Fibroblast of skin of scalp (primary cell): ENCODE measurements around the gene ADM5. TPM values are rescaled to one million over a fixed set of nuclear protein-coding genes. Genes with fewer than 3 reads are reported as not detected.
A peak's percentile ranks its signal among the peaks of the same experiment; 100 is the strongest.

Experiments
- DNase-seq: peaks from one replicate; pipeline ENCODE4 v3.0.0-alpha.2; 2013
- polyA plus RNA-seq, 2 experiments: library from polyadenylated mRNA; unstranded; fragments of 120-200 nt; gene quantifications; one replicate each; pipeline ENCODE4 v1.2.1, GENCODE V29; 2013; ENCODE audit not compliant: insufficient read length in 2 of 2

ADM5 gene, protein sequence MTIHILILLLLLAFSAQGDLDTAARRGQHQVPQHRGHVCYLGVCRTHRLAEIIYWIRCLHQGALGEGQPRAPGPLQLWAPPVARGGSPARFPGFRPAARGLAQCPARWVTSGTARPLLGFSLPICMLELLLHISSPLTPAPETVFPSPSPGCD
- polyA plus RNA-seq (2013, experiment 1 of 2; ENCODE audit: insufficient read length) = 0.48 TPM
- 0.48 TPM for polyA plus RNA-seq (2013, experiment 2 of 2; ENCODE audit: insufficient read length)

DNA sequence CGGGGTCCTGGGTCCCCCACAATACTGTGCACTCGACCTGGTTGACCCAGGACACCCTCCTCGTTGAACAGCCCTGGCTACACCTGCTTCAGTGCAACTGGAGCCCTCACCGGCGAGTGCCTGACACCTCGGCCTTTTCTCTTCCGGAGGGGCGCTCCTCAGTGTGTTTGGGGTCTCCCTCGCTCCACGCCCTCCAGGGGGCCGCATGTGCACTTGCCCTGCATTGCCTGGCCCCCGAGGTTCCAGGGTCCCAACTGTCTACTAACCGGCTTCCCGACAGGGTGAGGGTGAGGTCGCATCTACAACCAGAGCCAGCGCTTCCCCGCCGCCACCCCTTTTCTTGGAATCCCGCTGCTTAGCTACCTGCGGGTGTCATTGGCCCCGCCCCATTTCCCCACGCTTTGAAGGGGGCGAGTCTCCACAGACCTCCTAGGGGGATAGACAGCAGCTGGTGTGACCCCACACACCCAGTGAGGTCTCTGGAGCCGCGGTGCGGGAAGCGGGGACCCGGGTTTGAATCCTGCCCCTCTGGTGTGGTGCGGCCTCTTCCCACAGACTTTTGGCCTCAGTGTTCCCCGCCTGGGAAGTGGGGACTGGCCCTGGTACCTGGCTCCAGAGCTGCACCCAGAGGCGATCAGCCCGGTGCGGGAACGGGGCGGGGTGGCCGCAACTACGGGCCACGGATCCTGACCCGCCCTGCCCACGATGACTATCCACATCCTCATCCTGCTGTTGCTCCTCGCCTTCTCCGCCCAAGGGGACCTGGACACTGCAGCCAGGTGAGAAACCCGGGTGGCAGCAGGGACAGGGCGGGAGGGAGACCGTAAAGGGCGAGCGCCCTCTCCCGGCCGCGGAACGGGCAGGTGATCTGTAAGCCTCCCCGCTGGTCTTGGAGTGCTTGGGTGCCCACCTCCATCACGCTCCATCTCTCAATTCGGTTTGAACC lies at the start of gene ADM5:
TSS of gene ADM5 (plus strand) at position 462 of the 946 bp plus-strand sequence. CDS start at position 706, 244 bp downstream.
- DNase-seq = no peak

- DNase-seq = peak; percentile 100
These were observed 49.1 kb upstream of the ADM5 start, which contains the start of gene RRAS for GRCh38 chr19:49640113-49640898. TSS of gene RRAS (minus strand) at chr19:49640143. CDS start at chr19:49640098, 45 bp downstream.

DNA sequence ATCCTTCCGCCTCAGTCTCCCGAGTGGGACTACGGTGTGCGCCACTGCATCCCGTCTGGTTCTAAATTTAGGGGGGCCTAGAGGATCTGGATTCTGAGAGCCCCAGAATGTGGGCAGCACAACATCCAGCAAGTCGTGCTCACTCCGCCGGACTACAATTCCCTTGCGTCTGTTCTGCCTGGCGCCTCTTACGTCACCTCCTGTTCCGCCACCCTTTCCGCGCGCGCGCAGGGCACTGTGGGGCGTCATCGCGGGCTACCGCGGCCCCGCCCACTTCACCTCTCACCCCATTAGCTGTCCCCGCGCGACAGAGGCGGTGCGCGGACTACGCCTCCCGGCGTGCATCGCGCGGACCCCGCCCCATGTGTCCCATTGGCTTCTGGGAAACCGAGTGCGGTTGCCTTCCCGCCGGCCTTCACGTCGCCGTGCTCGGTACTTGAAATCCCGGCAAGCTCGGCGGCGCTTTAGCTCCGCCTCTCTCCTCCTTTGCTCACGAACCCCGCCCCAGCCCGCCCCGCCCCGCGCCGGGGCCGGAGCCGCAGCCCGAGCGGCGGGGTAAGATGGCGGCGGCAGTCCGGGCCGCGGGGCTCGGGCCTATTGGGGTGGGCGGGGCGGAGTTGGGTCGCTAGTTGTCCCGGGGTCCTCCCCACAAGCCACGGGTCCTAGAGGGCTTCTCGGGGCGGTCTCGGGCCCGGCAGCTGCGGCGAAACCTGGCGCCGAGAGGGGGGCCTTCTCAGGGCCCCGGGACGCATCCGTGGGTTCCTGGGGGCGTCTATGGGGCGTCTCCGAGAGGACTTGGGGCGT lies 47.5 kb upstream of the ADM5 start, which contains the start of gene SCAF1:
TSS of gene SCAF1 (plus strand) at position 522 of the 804 bp plus-strand sequence. CDS start 2,818 bp downstream, outside the sequence.
- peak; percentile 100 for DNase-seq

GRCh38 chr19:49642492-49643035 lies 46.8 kb upstream of the ADM5 start:
- peak; percentile 13 for DNase-seq

- no peak for DNase-seq
These were observed 45.9 kb upstream of the ADM5 start for GRCh38 chr19:49643466-49643865.

GRCh38 chr19:49645592-49645991 lies 43.8 kb upstream of the ADM5 start:
- DNase-seq = no peak

GRCh38 chr19:49645995-49646394 lies 43.4 kb upstream of the ADM5 start:
- no peak for DNase-seq

GRCh38 chr19:49646586-49646985 lies 42.8 kb upstream of the ADM5 start:
- DNase-seq = no peak

- DNase-seq = no peak
These were observed 38.2 kb upstream of the ADM5 start for GRCh38 chr19:49651029-49651819.

DNA sequence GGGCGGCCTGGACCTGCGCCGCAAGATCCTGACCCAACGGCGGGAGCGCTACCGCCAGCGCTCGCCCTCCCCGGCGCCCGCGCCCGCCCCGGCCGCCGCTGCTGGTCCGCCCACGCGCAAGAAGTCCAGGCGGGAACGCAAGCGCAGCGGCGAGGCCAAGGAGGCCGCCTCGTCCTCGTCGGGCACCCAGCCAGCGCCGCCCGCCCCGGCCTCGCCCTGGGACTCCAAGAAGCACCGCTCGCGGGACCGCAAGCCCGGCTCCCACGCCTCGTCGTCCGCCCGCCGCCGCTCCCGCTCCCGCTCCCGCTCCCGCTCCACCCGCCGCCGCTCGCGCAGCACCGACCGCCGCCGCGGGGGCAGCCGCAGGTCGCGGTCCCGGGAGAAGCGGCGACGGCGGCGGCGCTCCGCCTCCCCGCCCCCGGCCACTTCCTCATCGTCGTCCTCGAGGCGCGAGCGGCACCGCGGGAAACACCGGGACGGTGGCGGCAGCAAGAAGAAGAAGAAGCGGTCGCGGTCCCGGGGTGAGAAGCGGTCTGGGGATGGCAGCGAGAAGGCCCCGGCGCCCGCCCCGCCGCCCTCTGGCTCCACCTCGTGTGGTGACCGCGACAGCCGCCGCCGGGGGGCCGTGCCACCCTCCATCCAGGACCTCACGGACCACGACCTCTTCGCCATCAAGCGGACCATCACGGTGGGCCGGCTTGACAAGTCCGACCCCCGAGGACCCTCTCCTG lies 37.4 kb upstream of the ADM5 start:
- no peak for DNase-seq

DNA sequence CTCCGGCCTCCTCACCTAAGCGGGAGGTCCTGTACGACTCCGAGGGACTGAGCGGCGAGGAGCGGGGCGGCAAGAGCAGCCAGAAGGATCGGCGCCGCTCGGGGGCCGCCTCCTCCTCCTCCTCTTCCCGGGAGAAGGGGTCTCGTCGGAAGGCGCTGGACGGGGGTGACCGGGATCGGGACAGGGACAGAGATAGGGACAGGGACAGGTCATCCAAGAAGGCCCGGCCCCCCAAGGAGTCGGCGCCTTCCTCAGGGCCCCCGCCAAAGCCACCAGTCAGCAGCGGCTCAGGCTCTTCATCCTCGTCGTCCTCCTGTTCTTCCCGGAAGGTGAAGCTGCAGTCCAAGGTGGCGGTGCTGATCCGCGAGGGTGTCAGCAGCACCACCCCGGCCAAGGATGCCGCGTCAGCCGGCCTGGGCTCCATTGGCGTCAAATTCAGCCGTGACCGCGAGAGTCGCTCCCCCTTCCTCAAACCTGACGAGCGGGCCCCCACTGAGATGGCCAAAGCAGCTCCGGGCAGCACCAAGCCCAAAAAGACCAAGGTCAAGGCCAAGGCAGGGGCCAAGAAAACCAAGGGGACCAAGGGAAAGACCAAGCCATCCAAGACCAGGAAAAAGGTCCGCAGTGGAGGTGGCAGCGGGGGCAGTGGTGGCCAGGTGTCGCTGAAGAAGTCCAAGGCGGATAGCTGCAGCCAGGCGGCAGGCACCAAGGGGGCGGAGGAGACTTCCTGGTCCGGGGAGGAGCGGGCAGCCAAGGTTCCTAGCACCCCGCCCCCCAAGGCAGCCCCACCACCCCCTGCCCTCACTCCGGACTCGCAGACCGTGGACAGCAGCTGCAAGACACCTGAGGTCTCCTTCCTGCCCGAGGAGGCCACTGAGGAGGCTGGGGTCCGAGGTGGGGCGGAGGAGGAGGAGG lies 36.6 kb upstream of the ADM5 start:
- DNase-seq = no peak

DNA sequence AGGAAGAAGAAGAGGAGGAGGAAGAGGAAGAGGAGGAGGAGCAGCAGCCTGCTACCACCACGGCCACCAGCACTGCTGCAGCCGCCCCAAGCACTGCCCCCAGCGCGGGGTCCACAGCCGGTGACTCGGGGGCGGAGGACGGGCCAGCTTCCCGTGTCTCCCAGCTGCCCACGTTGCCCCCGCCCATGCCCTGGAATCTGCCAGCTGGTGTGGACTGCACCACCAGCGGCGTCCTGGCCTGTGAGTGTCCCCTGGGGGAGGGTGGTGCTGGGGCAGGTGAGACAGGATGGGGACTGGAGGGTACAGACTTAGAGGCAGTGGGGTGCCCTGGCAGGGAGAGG lies 36.0 kb upstream of the ADM5 start:
- no peak for DNase-seq

DNA sequence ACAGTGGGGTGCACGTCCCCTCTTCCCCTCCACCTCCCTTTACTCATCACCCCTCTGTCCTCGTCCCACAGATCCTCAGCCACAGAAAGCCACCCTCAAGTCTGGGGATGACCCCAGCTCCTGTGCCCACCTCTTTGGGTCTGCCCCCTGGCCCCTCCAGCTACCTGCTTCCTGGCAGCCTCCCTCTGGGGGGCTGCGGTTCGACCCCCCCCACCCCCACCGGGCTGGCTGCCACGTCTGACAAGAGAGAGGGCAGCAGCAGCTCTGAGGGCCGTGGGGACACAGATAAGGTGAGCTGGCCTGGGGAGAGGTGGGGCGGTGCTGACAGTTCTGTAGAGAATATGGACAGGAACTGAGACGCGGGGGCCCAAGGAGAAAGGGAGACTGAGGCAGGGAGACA lies 34.8 kb upstream of the ADM5 start:
- DNase-seq = no peak

DNA sequence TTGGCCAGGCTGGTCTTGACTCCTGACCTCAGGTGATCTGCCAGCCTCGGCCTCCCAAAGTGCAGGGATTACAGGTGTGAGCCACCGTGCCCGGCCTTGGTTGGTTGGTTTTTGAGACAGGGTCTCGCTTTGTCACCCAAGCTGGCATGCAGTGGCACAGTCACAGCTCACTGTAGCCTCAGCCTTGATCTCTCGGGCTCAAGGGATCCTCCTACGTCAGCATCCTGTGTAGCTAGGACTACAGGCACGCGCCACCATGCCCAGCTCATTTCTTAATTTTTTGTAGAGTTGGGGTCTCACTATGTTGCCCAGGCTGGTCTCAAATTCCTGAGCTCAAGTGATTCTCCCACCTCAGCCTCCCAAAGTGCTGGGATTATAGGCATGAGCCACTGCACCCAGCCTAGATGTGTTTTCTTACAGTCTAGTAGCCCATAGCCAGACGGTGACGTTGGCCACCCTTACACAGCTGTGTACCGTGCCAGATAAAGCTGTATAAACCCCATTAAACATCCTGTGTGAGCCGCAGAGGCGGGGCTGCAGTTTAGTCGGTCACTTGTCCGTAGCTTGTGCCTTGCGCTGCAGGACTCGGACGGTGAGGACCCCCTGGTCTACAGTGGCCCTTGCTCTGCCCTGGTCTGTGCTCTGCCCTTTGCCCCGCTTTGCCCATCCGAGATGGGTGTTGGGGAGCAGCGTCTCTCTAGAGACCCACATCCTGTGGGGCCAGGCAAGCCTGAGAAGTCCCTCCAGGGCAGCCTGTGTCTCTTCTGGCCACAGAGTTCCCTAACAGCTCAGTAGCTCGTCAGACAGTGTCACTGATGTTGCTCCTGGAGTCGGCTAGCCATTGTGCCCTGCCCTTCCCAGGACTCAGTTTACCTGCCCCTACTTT lies 33.6 kb upstream of the ADM5 start:
- DNase-seq = no peak

GRCh38 chr19:49656456-49657109 lies 32.8 kb upstream of the ADM5 start:
- DNase-seq = no peak

- no peak for DNase-seq
These were observed 31.8 kb upstream of the ADM5 start for GRCh38 chr19:49657493-49658138.

DNA sequence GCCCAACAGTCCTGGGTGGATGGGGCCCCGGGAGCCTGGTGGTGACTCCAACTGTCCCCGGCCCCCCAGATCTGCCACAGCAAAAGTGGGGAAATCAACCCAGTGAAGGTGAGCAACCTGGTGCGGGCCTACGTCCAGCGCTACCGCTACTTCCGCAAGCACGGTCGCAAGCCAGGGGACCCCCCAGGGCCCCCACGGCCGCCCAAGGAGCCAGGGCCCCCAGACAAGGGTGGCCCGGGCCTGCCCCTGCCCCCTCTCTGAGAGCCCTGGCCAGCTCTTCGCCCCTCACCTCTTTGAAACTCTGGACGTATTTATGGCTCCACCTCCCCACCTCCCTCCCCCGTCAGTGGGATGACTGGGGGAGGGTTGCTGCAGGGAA lies 31.3 kb upstream of the ADM5 start:
- DNase-seq = no peak
